Putamen (tissue), 1 donor: ENCODE measurements around the gene NFX1.
A peak's percentile ranks its signal among the peaks of the same experiment; 100 is the strongest.
"Not testable (repeated sequence)": the region's sequence is repeated elsewhere in the genome, so short reads cannot be mapped to it uniquely, and the experiment has no call there.

Source experiments
- DNase-seq: peaks from one replicate; pipeline ENCODE4 v3.0.0-alpha.2; 2016; ENCODE audit warnings: low spot score

NFX1 gene

DNA sequence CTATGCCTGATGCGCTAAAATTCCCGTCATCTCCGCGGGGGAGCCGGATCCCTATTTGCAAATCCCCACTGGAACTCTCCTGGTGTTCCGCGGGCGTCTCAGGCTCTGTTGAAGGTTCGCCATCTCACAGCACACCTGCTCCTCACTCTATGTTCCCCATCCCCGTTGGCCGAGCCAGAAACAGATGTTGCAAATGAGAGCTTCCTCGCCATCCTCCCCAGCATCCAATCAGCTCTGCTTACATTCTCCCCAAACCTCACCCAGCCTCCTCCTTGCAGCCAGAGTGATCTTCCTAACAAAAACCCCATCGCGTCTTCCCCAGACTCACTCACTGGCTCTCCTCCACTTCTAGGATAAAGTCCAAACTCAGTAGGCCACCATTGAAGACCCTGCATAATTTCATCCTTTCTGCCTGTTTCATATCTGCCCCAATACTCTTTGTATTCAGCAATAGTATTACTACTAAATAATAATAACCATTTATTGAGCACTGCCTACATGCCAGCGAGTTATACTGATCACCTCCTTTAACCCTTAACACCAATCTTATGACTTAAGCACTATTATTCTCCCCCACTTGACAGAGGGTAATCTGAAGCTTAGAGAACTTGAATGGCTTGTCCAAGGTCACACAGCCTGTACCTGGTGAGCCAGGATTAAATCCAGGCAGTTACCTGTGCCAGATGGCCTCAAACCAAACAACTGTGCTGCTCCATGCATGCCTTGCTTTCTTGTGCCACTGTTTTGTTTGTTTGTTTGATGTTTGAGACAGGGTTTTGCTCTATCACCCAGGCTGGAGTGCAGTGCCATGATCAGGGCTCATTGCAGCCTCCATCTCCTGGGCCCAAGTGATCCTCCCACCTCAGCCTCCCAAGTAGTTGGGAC is 98.0 kb downstream of the NFX1 start:
- DNase-seq, result no peak

- DNase-seq, result peak; percentile 25
Observed at GRCh38 chr9:33391111-33391771, 100.9 kb downstream of the NFX1 start.

DNA sequence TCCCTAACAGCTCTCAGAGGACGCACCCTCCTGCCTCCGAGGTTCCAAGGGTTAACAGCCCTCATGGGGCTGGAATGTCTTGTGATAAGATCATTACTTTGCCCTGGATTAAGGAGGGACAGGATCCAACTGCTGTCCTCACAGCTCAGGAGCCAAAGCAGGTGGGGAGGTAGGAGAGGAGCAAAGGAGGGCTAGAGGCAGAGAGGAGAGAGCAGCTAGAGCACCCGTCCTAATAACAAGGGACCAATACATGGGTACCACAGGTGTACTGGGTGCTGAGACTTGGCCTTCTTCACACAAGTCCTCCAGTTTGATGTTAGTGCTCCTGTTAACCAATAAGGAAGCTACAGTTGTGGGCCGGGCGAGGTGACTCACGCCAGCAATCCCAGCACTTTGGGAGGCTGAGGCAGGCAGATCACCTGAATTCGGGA is 102.3 kb downstream of the NFX1 start:
- not testable (repeated sequence) for DNase-seq

- no peak for DNase-seq
Observed at GRCh38 chr9:33393581-33393980, 103.3 kb downstream of the NFX1 start.

DNA sequence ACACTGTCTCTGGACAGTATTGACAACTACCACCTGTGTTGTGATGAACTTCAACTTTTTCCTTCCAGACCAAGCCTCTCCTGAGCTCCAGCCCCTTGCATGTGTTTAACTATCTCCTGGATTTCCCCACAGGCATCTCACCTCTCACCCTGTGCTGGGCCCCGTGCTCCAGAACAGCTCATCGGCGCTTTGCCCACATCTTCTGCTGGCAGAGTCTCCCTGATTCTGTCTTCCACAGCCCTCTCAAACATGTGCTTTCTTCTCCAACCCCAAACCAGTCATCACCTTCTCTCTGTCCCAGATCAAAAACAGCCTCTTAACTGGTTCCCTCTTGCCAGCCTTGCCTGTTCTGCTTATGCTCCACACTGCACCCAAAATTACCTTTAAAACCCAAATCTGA is 103.7 kb downstream of the NFX1 start:
- DNase-seq, result not testable (repeated sequence)

- DNase-seq, result not testable (repeated sequence)
Observed at GRCh38 chr9:33395159-33395879, 105.0 kb downstream of the NFX1 start.

DNA sequence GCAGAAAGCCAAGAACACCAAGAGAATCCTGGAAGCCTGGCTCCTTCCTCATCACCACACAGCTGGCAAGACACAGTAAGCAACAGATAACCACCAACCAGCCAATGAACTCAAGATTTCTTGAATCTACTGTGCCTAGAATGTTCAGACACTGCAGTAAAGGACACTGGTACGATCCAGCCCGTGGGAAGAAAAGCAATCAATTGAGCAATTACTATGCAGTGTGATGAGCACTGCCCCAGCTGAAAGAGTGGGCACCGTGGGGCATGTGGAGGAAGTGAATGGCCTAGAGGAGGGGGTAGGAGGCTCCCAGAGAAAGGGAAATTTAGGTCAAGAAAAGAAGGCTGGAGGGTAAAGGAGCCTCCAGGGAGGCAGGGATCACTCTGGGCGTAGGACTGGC is 107.5 kb downstream of the NFX1 start:
- DNase-seq, result not testable (repeated sequence)

DNA sequence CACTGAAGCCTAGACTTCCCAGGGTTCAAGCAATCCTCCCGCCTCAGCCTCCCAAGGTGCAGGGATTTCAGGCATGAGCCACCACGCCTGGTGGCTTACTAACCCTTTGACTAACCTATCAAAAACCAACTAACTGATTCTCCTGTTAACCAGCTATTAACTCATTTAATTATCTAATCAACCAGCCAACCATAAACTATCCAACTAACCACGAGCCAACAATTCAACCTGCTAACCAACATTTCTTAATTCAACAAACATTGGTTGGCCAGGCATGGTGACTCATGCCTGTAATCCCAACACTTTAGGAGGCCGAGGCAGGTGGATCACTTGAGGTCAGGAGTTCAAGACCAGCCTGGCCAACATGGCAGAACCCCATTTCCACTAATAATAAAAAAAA is 108.7 kb downstream of the NFX1 start:
- not testable (repeated sequence) for DNase-seq

GRCh38 chr9:33401809-33402208 is 111.5 kb downstream of the NFX1 start:
- not testable (repeated sequence) for DNase-seq

GRCh38 chr9:33402371-33402770 is 112.1 kb downstream of the NFX1 start, which contains the start of gene AQP7:
Gene AQP7, minus strand, starts transcription at chr9:33402568. Its CDS starts 1,306 bp downstream, at chr9:33401262.
- not testable (repeated sequence) for DNase-seq

DNA sequence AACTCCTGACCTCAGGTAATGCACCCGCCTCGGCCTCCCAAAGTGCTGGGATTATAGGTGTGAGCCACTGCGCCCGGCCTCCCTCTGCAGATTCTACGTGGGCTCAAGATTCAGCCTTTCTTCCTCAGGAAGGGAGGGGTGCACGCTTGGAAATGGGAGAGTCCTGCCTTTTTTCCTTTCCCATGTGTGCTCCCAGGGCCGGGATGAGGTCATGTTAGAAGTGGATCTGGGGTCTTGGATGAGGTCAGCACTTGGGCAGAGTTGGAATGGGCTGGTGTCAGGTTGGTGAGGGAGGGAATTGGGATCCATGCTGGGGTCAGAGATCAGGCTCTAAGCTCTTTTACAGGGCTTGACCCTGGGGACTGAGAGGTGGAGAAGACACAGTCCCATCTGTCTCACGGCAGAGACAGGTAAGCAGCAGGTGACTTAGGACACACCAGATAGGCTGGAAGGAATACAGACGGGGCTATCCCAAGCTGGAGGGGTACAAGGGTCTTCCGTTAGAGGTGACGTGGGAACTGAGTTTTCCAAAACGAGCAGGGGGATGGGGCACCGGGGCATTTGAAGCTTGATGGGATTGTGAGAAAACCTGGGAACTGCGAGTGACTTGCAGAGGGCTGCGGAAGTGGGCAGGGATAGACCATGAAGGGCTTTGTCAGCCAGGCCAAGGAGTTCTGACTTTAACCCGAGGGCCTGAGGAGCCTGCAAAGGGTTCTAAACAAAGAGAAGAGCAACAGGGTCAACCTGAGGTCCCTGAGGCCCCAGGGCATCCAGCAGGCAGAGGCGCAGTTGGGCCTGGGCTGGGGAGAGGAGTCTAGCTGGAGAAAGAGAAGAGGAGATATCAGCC is 113.8 kb downstream of the NFX1 start:
- no peak for DNase-seq

GRCh38 chr9:33404788-33405362 is 114.6 kb downstream of the NFX1 start:
- no peak for DNase-seq

DNA sequence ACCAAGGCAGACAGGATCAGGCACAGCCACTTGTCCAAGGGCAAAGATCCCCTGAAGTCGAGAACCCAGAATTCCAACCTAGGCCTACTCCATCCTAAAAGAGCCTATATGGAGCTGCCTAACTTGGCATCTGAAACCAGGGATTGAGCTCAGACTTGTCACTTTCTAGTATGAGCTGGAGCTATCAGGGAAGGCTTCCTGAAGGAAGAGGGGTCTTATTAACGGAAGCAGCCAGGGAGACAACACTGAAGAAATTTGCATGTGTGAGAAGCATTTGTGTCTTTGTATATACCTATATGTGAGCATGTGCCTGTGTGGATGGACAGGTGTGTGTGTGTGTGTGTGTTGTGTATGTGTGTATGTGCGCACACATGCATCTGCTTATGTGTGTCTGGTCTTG is 116.7 kb downstream of the NFX1 start:
- DNase-seq, result no peak

- no peak for DNase-seq
Observed at GRCh38 chr9:33408087-33408486, 117.8 kb downstream of the NFX1 start.

DNA sequence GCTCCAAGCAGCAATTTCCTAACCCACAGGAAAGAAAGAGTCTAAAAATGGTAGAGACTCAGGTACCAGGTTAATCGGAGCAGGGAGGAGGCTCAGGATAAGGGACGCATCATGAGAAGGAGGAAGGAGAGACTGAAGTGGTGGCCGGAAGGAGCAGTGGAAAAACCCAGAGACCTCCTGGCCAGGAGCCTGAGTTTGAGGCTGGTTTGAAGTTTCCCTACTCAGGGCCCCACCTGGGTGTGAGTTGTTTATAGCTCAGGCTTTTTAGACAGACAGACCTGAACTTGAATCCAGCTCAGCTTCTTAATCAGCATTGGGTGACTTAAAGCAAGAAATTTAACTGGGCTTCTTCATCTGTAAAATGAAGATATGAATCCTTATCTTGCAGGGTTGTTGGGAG is 124.0 kb downstream of the NFX1 start:
- DNase-seq, result no peak

DNA sequence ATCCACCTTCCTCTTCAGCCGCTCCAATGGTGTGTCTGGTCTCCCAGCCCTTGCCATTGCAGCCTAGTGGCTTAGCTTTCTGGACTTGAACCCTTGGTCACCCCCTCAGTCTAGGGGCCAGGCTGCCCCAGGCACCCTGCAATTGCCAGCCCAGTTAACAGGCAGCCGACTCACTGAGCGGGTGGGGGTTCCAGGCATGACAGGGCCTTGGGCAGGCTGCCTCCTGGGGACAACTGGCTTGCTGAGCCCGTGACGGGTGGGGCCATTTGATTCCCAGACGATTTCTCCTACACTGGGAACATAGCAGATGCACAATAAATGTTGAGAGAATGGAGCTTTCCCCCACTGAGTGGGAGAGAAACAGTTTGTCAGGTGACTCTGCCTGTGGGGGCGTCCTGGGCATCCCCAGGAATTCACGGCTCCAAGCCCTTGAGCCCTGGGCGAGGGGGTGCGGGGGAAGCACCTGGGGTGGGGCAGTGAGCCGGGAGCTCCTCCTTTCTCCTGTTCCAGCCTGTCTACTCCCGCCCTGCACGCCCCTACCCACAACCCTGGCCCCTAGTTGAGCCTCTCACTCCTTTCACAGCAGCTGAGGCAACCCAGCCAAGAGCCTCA is 124.7 kb downstream of the NFX1 start:
- no peak for DNase-seq

GRCh38 chr9:33415501-33416038 is 125.3 kb downstream of the NFX1 start:
- no peak for DNase-seq

DNA sequence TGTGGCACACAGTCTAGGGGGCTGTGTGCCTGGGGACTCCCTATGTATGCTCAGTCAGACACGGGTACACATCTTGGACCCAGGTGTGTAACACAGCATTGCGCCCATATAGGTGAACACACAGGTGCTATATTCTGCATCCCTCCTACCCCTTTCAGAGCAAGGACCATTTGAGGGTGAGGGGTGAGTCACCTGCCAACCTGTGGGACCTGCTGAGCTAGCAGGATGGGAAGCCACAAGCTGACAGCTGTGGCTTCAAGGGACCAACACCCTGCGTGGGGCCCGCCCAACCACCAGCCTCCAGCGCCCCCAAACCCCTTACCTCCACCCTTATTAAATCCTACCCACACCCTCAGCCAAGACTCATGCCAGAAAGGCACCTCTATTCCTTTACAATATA is 126.7 kb downstream of the NFX1 start:
- DNase-seq, result no peak

DNA sequence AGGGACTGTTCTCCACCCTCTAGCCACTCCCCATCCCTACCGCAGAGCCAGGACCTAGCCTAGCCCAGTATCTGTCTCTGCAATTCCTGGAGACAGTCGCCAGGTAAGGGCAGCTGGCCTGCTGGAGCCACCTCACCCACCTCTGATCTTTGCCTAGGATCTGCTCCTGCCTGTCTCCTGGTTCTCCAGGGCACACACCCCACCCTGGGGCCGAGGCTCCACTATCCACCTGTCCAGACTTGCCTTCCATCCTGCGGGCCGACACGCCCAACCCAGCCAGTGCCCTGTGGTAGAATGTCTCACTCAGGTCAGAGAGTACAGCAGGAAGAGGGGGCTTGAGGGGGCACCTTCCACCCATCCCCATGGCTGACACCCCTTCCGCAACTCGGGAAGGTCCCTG is 127.8 kb downstream of the NFX1 start:
- DNase-seq, result no peak

- no peak for DNase-seq
Observed at GRCh38 chr9:33419708-33420303, 129.5 kb downstream of the NFX1 start.
